HG03442 (cell line): Measurements from ENCODE around the gene CRB2.

ENCODE experiments used
- ATAC-seq: cut with Tn5 transposase; IDR thresholded peaks from one replicate; pipeline ENCODE4 v1.9.1; 2021; ENCODE audit warnings: mild to moderate bottlenecking, moderate library complexity; ENCODE audit not compliant: unreplicated experiment

Gene CRB2

GRCh38 chr9:123399803-123400378, 43.9 kb downstream of the CRB2 start:
- ATAC-seq: no peak

GRCh38 chr9:123400926-123401503, 45.0 kb downstream of the CRB2 start:
- ATAC-seq: no peak

DNA sequence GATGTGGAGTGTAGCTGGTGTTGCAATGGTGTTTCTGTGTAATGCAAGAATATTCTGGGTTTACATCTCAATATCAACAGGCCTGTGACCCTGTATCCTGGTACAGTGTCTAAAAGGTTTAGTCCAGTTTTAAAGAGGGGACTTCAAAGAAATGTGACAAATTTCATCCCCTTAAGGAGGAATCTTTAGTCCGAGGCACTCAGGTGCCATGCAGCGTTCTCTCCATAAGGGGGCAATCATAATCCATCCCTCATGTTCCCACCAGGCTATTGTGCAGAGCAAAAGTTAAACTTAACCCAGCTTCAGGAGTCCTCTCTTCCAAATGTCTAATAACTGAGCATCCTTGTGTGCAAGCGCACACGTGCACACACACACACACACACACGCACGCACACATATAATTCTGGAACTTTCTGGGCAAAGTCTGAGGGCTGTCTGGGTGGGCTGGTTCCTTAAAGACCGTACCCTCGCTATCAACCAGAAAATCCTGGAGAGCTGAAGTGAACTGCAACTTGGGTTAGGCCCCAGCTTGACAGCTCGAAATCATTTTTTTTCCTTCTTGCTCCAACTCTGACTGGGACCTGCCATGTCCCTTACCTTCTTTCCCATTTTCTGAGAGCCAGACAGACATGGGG, 46.0 kb downstream of the CRB2 start:
- no peak for ATAC-seq

- ATAC-seq: no peak
Measured at GRCh38 chr9:123402981-123403509, 47.0 kb downstream of the CRB2 start.

DNA sequence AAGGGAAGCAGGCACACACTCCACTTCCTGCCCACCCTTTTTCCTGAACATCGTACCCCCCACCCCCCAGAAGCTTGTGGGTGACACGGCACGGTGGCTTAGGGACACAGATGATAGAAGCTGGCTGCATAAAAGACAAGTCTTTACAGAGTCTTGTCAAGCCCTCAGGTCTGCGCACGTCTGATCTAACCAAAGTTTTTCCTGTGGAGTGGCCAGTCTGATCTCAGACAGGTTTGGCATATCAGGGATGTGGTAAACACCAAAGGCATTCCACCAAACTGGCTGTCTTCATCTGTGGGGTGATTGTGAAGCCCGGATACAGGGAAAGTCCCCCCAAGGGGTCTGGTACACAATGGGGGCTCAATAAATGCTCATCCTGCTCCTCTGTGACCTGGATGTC, 50.0 kb downstream of the CRB2 start:
- no peak for ATAC-seq

DNA sequence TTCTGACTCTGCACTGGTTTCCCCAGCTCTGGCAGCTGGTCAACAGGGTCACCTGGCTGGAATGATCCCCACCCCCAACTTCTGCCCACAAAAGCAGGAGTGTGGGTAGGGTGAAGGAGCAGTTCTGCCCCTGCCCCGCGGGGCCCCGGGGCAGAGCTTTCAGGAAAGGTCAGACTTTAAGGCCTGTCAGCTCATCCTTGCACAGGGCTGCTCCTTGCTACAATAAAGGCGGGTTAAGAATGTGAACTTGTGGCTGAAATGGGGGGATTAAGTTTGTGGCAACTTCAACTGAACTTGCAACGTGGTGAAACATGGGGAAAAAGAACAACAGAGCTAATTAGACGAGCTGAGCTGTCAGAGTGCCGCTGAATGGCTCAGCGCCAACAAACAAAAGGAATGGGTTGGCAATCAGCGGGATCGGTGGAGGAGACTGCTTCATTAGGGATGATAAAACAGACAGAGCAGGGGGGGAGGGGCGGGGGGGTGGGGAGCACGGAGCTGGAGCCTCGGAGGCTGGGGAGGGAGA, 50.8 kb downstream of the CRB2 start:
- no peak for ATAC-seq

GRCh38 chr9:123407217-123407851, 51.3 kb downstream of the CRB2 start:
- no peak for ATAC-seq

GRCh38 chr9:123408313-123409262, 52.6 kb downstream of the CRB2 start:
- no peak for ATAC-seq

GRCh38 chr9:123410281-123410910, 54.4 kb downstream of the CRB2 start:
- ATAC-seq: no peak

DNA sequence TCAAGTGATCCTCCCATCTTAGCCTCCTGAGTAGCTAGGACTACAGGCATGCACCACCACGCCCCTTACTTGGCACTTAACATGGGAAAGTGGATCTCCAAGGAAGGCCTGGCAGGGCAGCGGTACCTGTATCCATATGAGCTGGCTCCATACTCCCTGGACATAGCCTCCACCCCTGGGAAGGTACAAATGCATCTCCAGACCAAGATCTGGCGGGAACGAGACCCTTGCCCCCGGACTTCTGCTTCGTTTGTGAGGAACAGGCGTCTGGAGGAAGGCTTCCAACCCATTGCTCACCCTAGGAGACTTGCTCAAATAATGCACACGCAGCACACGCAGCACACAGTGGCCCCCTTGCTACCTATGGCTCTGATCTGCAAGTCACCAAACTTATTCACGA, 55.2 kb downstream of the CRB2 start:
- ATAC-seq: no peak

DNA sequence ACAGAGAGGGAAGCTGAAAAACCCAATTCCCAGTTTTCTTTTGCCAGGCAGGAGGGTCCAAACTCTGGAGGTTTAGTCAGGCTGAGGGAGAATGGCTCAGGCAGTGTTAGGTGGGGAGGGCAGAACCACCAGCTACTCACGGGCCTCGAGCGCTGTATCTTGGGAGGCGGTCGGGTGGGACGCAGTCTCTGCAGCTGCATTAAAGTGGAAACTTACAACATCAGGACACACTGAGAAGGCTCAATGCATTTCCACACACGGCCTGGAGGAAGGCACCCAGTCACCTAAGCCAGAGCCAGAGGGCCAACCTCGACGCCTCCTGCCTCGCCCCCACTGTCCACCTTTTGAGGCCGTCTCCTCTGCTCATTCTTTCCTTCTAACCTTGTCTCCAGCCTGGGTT, 55.6 kb downstream of the CRB2 start:
- no peak for ATAC-seq

DNA sequence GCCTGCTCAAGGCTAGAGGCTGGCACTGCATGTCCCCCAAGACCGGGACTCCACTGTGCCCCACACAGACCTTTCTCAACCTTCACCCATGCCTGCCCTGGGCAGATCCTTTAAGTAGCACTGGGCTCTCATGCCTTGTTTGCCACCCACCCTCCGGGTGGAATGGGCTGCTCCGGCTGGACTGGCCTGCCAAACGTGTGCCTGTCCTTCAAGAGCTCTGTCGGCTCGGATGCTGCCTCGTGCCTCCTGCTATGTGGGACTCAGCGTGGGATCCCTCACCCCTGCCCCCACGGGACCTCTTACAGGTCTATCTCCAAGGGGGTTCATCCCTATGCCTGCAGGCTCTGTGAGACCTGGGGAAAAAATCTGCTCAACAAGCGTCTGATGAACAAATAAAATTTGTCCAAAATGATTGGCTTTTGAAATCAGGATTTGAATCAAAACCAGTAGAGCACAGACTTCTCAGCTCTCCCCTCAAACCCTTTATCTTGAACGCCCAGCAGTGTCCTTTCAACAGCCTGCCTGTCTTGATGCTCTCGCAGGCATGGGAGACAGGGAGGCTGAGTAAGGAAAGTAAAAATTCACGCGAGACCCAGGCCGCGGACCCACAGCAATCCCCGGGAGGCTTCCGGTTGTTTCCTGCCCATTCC, 56.3 kb downstream of the CRB2 start:
- no peak for ATAC-seq

DNA sequence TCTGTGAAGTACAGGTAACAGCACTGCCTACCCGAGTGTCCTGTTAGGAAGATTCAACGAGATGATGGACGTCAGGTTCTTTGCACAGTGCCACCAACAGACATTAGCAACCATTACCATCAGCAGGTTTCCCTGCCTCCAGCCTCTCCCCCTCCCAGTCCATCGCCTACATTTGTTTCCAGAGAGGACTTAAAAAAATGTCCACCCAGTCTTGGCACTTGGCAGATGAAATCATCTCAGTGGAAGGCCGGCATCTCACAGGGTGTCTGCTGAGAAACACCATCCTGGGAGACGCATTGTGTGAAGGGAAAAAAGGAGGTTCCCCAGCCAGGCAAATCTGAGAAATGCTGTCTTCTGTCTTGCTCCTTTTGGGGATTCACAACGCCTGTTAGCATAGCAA, 58.2 kb downstream of the CRB2 start:
- no peak for ATAC-seq

DNA sequence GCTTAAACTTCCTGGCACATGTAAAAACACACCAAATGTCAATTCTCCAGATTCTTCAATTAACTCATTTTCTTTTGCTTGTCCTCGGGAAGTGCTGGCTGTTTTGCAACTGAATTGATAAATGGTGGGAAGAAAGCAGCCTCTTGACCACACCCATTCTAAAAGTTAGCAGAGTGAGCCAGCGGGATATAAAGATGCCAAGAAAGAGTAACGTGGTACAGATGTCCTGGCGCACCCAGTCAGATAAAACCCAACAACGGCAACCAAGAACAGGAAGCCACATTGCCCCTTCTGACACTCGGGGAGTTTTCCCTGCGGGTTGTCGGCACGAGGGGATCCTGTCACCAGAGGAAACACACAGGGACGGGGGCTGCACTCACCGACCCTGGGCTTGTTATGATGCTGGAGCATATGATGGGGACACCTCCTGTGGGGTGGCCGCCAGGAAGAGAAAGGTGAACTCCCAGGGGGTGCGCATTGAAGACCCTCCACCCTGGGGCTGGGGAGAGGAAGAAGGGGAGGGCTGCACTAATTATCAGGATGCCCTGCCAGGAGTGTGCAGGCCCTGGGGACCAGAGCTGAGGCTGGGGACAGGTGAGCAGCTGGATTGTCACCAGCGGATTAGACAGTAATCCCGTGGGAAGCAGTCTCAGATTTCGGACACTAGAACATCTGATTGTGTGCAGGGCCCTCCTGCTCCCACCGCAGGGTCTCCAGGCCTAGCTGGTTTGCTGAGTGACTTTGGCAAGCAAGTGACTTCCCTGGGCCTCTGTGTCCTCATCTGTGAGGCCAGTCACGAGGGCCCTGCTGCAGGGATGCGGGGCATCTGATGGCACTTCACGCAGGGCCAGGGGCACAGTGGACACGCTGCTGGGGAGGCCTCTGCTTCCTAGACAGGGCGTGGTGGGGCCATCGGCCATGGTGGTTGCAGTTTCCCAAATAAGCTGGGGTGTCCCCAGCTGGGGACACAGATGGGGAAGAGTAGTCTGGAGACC, 59.2 kb downstream of the CRB2 start:
- no peak for ATAC-seq

DNA sequence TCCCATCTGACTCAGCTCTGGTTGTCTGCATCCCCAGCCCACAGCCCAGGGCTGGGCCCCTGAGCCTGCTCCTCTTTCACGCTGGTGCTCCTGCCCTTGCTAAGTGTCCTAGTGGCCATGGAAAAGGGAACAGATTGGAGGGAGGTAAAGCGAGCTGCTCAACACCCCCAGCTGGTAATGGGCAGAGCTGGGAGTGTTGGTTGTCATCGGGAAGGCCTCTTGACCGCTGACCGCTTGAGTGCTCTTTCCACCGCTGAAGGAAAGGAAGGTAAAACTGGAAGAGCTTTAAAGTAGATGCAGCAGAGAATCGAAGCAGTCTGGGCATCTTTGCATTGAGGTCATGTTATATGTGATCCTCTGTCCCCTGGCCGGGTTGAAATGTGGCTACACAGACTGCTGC, 60.2 kb downstream of the CRB2 start:
- ATAC-seq: no peak

GRCh38 chr9:123417289-123418051, 61.5 kb downstream of the CRB2 start:
- no peak for ATAC-seq

DNA sequence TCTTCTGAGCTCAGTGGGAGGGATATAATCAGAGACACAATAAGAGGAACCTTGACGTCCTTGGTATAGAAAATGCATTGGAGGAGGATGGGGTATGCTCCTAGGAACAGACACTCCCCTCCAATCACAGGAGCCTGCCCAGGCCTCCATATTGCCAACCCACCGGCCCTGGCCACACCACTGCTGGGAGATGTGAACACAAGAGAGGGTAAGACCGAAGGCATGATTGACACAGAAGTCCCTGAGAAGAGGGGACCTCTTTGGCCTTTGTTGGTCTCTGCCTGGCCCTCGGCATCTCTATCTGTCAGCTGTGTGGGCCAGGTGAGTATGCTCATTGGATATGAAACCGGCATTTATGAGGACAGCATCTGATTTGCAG, 62.0 kb downstream of the CRB2 start:
- ATAC-seq: no peak

DNA sequence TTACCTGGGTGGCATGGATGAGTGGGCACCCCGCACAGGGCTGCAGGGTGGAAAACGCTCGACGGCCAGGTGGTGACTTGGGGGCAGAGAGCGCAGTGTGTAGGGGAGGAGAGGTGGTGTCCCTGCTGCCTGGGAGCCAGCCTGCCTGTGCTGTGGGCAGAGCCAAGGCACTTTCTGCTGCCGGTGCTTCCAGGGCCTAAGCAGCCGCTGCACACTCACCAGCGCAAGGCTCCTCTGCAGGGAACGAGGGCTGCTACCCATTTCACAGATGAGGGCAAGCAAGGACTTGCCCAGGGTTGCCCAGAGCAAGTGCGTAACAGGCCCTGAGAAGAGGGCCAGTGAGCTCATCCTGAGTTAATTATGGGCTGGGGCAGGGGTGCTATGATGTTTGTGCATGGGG, 62.5 kb downstream of the CRB2 start:
- ATAC-seq: no peak
